ENCODE measurements around the gene C22orf42. TPM values are rescaled to one million over a fixed set of nuclear protein-coding genes. Genes with fewer than 3 reads are reported as not detected.

Gene C22orf42
- total RNA-seq, 1 donor from 2014 or later: not detected

- Histone ChIP-seq H3K27me3 (ENCODE audit: insufficient read depth, low read length) (no peaks in the 10 kb centered on the region), H4K20me1 (ENCODE audit: insufficient read depth, low read length) (no peaks in the 10 kb centered on the region), H3K4me1 (ENCODE audit: insufficient read depth, low read length) (no peaks in the 10 kb centered on the region), H3K36me3 (ENCODE audit: insufficient read depth, low read length) (no peaks in the 10 kb centered on the region), H3K27ac (ENCODE audit: low read depth, low read length) (no peak overlapping the region), H3K4me3 (ENCODE audit: insufficient read depth, low read depth, low read length) (no peak overlapping the region), H3K9ac (ENCODE audit: low read length) (no peak overlapping the region), H2AFZ (ENCODE audit: low read depth, low read length) (no peak overlapping the region), H3K4me2 (ENCODE audit: low read length) (no peak overlapping the region), H3K79me2 (ENCODE audit: insufficient read depth, low read length) (no peaks in the 10 kb centered on the region), H3K9me3 (ENCODE audit: insufficient read depth, low read depth, low read length) (no peaks in the 10 kb centered on the region)
- no peak for TF ChIP-seq EZH2 (IDR thresholded peaks at IDR 0.05; ENCODE audit: insufficient read depth, low read length)
- TF ChIP-seq CTCF (IDR thresholded peaks at IDR 0.05; ENCODE audit: insufficient read depth, low read depth, low read length): no peak
- peaks cover 34% of the 10 kb centered on the region for H3K27me3 Mint-ChIP-seq (ENCODE audit: low read depth, unreplicated experiment)
- H3K27ac Mint-ChIP-seq (ENCODE audit: unreplicated experiment): no peak overlapping the region
- FAIRE-seq: no peak
- H3K4me1 Mint-ChIP-seq (ENCODE audit: low read depth, unreplicated experiment): peaks cover 3% of the 10 kb centered on the region
- no peak for DNase-seq (ENCODE audit: low read depth)
- no peaks in the 10 kb centered on the region for H3K9me3 Mint-ChIP-seq (ENCODE audit: unreplicated experiment)
- no peaks in the 10 kb centered on the region for H3K36me3 Mint-ChIP-seq (ENCODE audit: low read depth, unreplicated experiment)
- no peak overlapping the region for H3K4me3 Mint-ChIP-seq (ENCODE audit: unreplicated experiment)
Measured at GRCh38 chr22:32207971-32208480, 48.9 kb upstream of the C22orf42 start.

- FAIRE-seq: no peak
Measured at GRCh38 chr22:32206774-32207758, 48.0 kb upstream of the C22orf42 start.

More at GRCh38 chr22:32206774-32207758, 48.0 kb upstream of the C22orf42 start:
- H3K4me3 Mint-ChIP-seq (ENCODE audit: unreplicated experiment): no peak overlapping the region
- H4K20me1 ChIP-seq (ENCODE audit: insufficient read depth, low read length): no peaks in the 10 kb centered on the region
- no peaks in the 10 kb centered on the region for H3K36me3 ChIP-seq (ENCODE audit: insufficient read depth, low read length)
- H2AFZ ChIP-seq (ENCODE audit: low read depth, low read length): no peak overlapping the region
- H3K4me1 Mint-ChIP-seq (ENCODE audit: low read depth, unreplicated experiment): peaks cover 3% of the 10 kb centered on the region
- no peaks in the 10 kb centered on the region for H3K36me3 Mint-ChIP-seq (ENCODE audit: low read depth, unreplicated experiment)
- no peak for DNase-seq (ENCODE audit: low read depth)
- peak; percentile 25 for TF ChIP-seq CTCF (IDR thresholded peaks at IDR 0.05; ENCODE audit: insufficient read depth, low read depth, low read length)
- no peak for TF ChIP-seq EZH2 (IDR thresholded peaks at IDR 0.05; ENCODE audit: insufficient read depth, low read length)
- H3K4me3 ChIP-seq (ENCODE audit: insufficient read depth, low read depth, low read length): no peak overlapping the region
- H3K9me3 Mint-ChIP-seq (ENCODE audit: unreplicated experiment): no peaks in the 10 kb centered on the region
- H3K27me3 ChIP-seq (ENCODE audit: insufficient read depth, low read length): no peaks in the 10 kb centered on the region
- no peak overlapping the region for H3K4me2 ChIP-seq (ENCODE audit: low read length)
- H3K27ac Mint-ChIP-seq (ENCODE audit: unreplicated experiment): no peak overlapping the region
- peaks cover 40% of the 10 kb centered on the region for H3K27me3 Mint-ChIP-seq (ENCODE audit: low read depth, unreplicated experiment)
- no peak overlapping the region for H3K27ac ChIP-seq (ENCODE audit: low read depth, low read length)
- no peaks in the 10 kb centered on the region for H3K79me2 ChIP-seq (ENCODE audit: insufficient read depth, low read length)
- no peak overlapping the region for H3K9ac ChIP-seq (ENCODE audit: low read length)
- no peaks in the 10 kb centered on the region for H3K4me1 ChIP-seq (ENCODE audit: insufficient read depth, low read length)
- no peaks in the 10 kb centered on the region for H3K9me3 ChIP-seq (ENCODE audit: insufficient read depth, low read depth, low read length)

All from astrocyte (in vitro differentiated cells and primary cell).